ENCODE results near the gene SOCS7.

The SOCS7 gene

GRCh38 chr17:38351412-38352222 is at the start of gene SOCS7:
Gene SOCS7, plus strand, starts transcription at chr17:38351844. Its CDS starts 209 bp downstream, at chr17:38352053.
- DNase-seq (ENCODE audit: low read depth in 2 of 2), result peak; percentile 91 to 92

DNA sequence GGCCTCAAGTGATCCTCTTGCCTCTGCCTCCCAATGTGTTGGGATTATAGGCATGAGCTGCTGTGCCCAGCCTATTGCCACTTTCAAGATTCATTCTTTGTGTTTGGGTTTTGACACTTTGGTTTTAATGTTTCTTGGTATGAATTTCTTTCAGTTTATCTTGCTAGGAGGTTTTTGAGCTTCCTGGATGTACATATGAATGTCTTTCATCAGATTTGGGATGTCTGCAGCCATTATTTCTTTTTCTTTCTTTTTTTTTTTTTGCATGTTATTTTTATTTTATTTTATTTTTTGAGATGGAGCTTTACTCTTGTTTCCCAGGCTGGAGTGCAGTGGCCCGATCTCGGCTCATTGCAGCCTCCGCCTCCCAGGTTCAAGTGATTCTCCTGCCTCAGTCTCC is 36.1 kb upstream of the SOCS7 start:
- no peak for DNase-seq (ENCODE audit: low read depth in 2 of 2)

DNA sequence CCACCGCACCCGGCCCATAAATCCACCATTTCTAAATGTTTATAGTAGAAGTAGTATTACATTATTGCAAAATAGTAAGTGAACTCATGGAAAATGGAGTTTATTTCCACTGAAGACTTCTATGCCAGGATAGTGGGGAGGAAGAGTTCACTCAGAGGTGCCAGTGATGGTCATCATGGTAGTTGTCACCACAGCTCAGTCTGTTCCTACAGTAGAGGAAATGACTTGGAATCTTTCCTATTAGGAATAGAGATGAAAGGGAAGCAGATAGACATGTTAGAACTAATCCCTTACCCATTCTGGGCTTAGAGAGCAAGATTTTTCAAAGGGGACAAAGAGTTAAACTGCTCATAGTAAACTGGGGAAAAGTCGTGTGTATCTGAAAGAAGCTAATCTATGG is 34.6 kb upstream of the SOCS7 start:
- no peak for DNase-seq (ENCODE audit: low read depth in 2 of 2)

GRCh38 chr17:38320482-38320881 is 31.2 kb upstream of the SOCS7 start:
- no peak for DNase-seq (ENCODE audit: low read depth in 2 of 2)

GRCh38 chr17:38322156-38322779 is 29.4 kb upstream of the SOCS7 start:
- DNase-seq (ENCODE audit: low read depth in 2 of 2), result peak; percentile 62 to 70

GRCh38 chr17:38322897-38323296 is 28.7 kb upstream of the SOCS7 start:
- no peak for DNase-seq (ENCODE audit: low read depth in 2 of 2)

GRCh38 chr17:38324141-38324697 is 27.4 kb upstream of the SOCS7 start:
- DNase-seq (ENCODE audit: low read depth in 2 of 2), result no peak

DNA sequence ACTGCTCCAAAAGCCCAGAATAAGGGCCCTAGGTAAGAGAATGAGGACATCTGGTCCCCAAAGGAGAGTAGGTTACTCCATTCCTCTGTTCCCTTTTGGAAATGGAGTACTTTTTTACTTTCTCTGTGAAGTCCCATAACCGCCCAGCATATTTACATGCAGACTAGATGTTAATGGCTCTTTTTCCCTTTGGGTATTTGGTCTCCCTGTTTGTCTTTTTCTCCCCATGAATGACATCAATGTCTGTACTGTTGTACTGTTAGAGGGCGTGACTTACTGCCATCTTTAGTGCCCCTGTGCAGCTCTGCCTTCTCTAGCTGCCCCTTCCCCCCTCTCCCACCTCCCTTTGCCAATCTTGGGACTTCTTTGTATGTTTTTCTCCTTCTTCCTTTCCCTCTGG is 26.9 kb upstream of the SOCS7 start:
- DNase-seq (ENCODE audit: low read depth in 2 of 2), result no peak

- no peak for DNase-seq (ENCODE audit: low read depth in 2 of 2)
These were observed 26.3 kb upstream of the SOCS7 start for GRCh38 chr17:38325221-38325851.

GRCh38 chr17:38326996-38327792 is 24.4 kb upstream of the SOCS7 start:
- DNase-seq (ENCODE audit: low read depth in 2 of 2), result no peak

GRCh38 chr17:38327936-38328335 is 23.7 kb upstream of the SOCS7 start:
- no peak for DNase-seq (ENCODE audit: low read depth in 2 of 2)

DNA sequence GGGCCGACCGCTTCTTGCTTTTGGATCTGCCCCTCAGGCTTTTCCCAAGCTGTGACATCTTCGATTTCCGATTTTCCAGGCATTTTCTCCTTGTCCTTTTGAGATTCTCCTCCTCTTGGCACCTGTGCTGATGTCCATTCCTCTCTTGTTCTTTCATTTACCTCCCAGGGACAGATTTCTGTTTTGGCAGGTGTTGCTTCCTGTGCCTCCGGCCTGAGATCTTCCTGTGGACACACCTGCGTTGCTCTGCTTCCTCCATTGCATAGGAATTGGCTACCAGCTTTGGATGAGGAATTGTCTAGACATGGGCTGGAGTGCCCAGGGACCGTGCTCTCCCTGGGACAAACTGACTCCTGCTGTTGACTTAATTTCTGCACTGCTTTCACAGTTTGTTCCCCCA is 23.0 kb upstream of the SOCS7 start:
- no peak for DNase-seq (ENCODE audit: low read depth in 2 of 2)

- DNase-seq (ENCODE audit: low read depth in 2 of 2), result no peak
These were observed 22.4 kb upstream of the SOCS7 start for GRCh38 chr17:38329284-38329683.

DNA sequence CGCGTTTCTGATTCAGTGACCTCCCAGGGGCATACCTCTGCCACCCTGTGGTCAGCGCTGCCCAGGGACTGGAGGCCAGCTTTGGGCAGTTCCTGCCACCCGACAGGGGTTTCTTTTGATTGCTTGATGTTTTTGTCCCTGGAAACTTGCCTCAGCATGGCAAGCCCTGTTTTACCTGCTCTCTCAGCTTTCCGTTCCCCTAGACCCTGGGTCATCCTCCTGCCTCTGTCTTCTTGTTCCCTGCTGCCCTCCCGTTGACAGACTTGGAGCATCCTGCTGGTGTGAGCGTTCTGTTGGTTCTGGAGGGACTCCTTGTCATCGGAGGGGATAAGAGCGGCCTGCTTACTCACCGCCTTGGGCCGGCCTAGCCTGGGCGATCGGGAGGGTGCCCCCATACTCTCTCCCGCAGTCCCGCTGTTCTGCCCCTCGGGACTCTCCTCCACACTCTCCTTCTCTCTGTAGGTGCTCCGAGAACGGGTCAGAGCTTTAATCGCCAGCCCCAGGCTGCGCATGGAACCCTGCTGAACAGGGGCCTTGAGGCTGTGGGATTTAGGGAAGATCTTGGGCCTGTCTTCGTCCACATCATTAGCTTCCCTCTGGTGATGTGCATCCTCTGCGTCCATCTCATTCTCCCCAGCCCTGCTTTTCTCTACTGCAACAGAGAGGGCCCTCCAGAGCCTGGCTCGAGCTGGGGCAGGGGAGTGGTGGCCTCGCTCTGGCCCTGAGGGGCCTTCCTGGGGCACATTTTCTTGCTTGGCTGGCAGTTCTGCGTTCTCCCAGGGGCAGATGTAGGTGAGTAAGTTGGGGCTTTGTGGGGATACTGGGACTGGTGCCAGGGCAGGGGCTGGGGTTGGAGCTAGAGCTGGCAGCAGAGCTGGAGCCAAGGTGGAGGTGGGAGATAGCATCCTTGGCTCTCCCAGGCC is 21.6 kb upstream of the SOCS7 start:
- no peak for DNase-seq (ENCODE audit: low read depth in 2 of 2)

GRCh38 chr17:38330941-38331411 is 20.7 kb upstream of the SOCS7 start:
- DNase-seq (ENCODE audit: low read depth in 2 of 2), result no peak

DNA sequence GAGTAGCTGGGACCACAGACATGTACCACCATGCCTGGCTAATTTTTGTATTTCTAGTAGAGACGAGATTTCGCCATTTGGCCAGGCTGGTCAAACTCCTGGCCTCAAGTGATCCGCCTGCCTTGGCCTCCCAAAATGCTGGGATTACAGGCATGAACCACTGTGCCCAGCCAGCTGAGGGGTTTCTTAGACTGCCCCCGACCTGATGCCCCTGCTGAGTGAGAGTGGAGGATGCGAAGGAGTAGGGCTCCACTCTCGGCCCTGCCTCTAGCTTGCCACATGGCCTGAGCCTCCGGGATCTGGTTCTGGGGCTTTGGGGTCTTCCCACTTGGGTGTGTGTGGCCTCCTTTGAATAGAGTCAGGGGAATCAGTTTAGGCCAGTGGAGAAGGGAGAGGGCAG is 18.9 kb upstream of the SOCS7 start:
- DNase-seq (ENCODE audit: low read depth in 2 of 2), result no peak

GRCh38 chr17:38333635-38334295 is 17.9 kb upstream of the SOCS7 start:
- DNase-seq (ENCODE audit: low read depth in 2 of 2), result peak; percentile 38 to 62

DNA sequence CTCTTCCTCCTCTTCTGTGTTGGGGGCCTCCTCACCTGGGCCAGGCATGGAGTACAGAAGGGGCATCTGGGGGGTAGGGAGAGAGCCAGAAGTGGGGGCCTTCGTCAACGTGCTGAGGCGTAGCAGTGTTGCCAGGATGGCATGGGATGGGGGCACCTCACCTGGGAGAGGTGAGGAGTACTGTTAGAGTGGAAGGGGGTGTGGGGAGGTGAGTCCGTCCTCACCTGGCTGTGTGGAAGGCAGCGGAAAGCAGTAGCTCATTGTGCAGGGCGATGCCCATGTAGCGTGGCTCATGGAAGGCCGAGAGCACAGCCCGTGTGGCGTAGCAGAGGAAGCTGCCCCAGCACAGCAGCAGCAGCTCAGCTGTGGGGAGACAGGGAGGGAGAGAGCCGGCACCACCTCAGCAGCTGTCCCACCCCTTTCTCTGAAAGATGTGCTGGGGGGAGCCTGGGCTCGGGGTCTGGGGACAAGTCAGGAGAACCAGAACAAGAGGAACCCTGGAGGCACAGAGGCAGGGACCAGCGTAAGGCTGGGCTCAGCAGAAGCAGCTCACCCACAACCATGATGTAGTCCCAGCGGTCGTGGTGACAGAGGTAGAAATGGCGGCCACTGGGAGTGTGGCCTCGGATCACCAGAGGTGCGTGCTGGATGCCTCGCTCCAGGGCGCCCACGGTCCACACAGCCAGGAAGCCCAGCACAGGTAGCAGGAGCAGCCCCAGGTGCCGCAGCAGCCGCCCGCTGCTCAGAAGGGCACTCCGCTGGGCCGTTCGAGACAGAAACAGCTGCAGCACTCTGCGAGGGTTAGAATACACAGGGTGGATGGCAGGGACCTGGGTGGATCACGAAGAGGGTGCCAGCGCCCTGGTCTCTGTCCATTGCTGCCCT is 16.9 kb upstream of the SOCS7 start:
- no peak for DNase-seq (ENCODE audit: low read depth in 2 of 2)

- no peak for DNase-seq (ENCODE audit: low read depth in 2 of 2)
These were observed 14.8 kb upstream of the SOCS7 start for GRCh38 chr17:38336838-38337237.
